Activated naive CD8-positive, alpha-beta T cell treated with anti-CD3 and anti-CD28 coated beads, Interleukin-2, amount 10 ng/mL, durations not matched to agents 7 days and 5 days (primary cell): ENCODE data around the gene CERCAM. TPM values are rescaled to one million over a fixed set of nuclear protein-coding genes. Genes with fewer than 3 reads are reported as not detected.

Experiments used
- ATAC-seq: fragments of 150-1000 bp; cut with Tn5 transposase; one replicate; pipeline ENCODE4 v1.10.0; 2021; ENCODE audit warnings: low read depth, moderate library complexity
- POLR2A ChIA-PET: fragments of 350-600 bp; sonication (Branson Sonifier 250); formaldehyde crosslinking; loops from one replicate; lab custom pipeline; 2021; ENCODE audit warnings: antibody characterized with exemption; lab: Charles Lee
- DNase-seq: peaks from one replicate; pipeline ENCODE4 v3.0.0; 2021
- H3K27ac Mint-ChIP-seq: one replicate; pipeline ENCODE4 v1.8.0; 2022; ENCODE audit warnings: mild to moderate bottlenecking, mixed read lengths
- H3K27me3 Mint-ChIP-seq: one replicate; pipeline ENCODE4 v1.8.0; 2022; ENCODE audit warnings: mild to moderate bottlenecking, moderate library complexity, mixed read lengths
- H3K36me3 Mint-ChIP-seq: one replicate; pipeline ENCODE4 v1.8.0; 2021; ENCODE audit warnings: mild to moderate bottlenecking, mixed read lengths
- H3K4me1 Mint-ChIP-seq: one replicate; pipeline ENCODE4 v1.8.0; 2021; ENCODE audit warnings: mixed read lengths
- H3K4me3 Mint-ChIP-seq: one replicate; pipeline ENCODE4 v1.8.0; 2022; ENCODE audit warnings: mild to moderate bottlenecking, moderate library complexity, mixed read lengths
- H3K9me3 Mint-ChIP-seq: one replicate; pipeline ENCODE4 v1.8.0; 2021; ENCODE audit warnings: mixed read lengths
- total RNA-seq, 2 experiments: library from RNA; stranded (reverse); gene quantifications; one replicate each; pipeline ENCODE4 v1.2.3, GENCODE V29; 2021

The CERCAM gene
- total RNA-seq, 2 experiments from 2014 or later = 3.5 to 3.7 TPM

DNA sequence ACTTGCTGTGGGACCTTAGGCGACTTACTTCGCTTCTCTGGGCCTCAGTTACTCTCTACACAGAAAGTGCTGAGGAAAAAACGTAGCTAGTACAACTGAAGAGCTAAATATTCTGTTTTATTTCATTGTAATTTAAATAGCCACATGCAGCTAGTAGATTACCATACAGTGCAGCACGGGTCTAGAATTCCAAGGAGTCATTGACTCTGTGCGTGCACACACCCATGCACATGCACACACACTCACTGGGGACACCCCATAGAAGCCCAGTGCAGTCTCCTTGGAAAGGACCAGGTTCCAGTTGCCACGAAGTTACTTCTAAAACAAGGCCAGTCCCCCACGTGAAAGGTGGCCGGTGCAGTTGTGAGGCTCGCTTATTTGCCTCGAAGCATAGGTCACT, 32.5 kb upstream of the CERCAM start:
- no peak for ATAC-seq
- Mint-ChIP-seq H3K27me3 (no peaks in the 10 kb centered on the region), H3K4me3 (no peak overlapping the region), H3K27ac (no peak overlapping the region), H3K4me1 (peaks cover 3% of the 10 kb centered on the region), H3K9me3 (no peaks in the 10 kb centered on the region), H3K36me3 (no peaks in the 10 kb centered on the region)
- POLR2A ChIA-PET = no interaction called here
- no peak for DNase-seq

DNA sequence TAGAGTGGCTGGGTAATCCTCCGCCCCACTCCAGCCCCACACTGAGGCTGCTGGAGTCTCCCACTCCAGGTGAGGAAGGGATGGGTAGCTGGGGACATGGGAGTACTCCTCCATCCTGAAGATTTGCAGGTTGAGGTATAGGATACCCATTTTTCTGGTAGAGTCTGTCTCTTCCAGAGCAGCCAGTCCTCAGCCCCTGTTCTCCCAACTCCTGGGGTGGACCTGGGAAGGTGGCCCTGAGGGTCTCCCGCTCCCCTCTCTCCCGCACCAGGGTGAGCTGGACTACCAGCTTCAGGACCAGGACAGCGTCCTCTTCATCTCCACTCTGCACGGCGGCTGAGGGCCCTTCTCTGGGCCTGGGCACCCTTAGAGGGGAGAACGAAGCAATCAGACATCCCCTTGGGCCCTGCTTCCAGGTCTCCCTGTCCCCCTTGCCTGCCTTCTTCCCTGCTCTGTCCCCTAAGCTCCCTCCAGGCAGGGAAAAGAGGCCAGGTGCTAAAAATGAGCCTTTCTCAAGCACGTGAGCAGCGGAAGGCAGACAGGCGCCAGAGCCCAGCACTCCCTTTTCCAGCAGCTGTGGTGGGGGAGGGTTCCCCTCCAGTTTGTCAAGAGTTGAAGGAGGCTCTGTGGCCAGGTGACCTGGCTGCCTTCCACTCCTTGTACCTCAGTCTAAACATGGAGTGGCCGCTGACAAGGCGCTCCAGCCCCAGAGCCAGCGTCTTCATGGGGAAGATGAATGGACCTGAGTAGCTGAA, 31.1 kb upstream of the CERCAM start:
- H3K27ac Mint-ChIP-seq = no peak overlapping the region
- H3K36me3 Mint-ChIP-seq = no peaks in the 10 kb centered on the region
- POLR2A ChIA-PET = no interaction called here
- H3K4me3 Mint-ChIP-seq = no peak overlapping the region
- DNase-seq (no peak), ATAC-seq (no peak)
- H3K4me1 Mint-ChIP-seq = no peaks in the 10 kb centered on the region
- H3K9me3 Mint-ChIP-seq = no peaks in the 10 kb centered on the region
- H3K27me3 Mint-ChIP-seq = no peaks in the 10 kb centered on the region

DNA sequence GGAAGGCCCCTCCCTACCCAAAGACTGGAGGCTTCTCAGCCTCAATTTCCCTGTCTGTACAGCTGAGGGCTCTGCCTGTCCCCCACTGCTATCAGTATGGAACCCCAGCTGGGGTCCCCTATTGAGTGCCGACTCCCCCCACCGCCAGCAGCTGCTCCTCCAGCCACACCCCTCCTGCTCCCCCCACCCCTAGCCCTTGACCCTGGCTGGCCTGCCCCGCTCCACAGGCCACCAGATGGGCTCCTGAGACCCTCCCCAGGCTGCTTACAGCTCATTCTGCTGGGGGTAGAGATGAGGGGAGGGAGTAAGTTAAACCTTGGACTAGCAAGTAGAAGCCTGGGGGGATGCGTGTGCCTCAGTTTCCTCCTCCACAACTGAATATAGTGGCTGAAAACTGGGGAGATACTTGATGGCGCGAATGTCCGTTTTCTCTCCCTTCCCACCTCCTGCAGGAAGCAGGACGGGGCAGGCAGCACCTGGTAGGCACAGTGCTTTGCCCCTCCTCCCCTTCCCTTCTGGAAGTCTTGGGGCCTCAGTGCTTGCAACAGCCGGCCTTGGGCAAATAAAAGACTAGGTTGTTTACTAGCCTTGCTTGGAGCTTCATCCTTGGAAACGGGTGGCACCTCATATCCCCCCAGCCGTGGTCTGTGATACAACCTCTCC, 30.4 kb upstream of the CERCAM start:
- ATAC-seq (no peak), DNase-seq (no peak)
- H3K27me3 Mint-ChIP-seq = no peaks in the 10 kb centered on the region
- no peaks in the 10 kb centered on the region for H3K36me3 Mint-ChIP-seq
- no peak overlapping the region for H3K27ac Mint-ChIP-seq
- H3K4me3 Mint-ChIP-seq = no peak overlapping the region
- POLR2A ChIA-PET = no interaction called here
- no peaks in the 10 kb centered on the region for H3K9me3 Mint-ChIP-seq
- no peaks in the 10 kb centered on the region for H3K4me1 Mint-ChIP-seq

DNA sequence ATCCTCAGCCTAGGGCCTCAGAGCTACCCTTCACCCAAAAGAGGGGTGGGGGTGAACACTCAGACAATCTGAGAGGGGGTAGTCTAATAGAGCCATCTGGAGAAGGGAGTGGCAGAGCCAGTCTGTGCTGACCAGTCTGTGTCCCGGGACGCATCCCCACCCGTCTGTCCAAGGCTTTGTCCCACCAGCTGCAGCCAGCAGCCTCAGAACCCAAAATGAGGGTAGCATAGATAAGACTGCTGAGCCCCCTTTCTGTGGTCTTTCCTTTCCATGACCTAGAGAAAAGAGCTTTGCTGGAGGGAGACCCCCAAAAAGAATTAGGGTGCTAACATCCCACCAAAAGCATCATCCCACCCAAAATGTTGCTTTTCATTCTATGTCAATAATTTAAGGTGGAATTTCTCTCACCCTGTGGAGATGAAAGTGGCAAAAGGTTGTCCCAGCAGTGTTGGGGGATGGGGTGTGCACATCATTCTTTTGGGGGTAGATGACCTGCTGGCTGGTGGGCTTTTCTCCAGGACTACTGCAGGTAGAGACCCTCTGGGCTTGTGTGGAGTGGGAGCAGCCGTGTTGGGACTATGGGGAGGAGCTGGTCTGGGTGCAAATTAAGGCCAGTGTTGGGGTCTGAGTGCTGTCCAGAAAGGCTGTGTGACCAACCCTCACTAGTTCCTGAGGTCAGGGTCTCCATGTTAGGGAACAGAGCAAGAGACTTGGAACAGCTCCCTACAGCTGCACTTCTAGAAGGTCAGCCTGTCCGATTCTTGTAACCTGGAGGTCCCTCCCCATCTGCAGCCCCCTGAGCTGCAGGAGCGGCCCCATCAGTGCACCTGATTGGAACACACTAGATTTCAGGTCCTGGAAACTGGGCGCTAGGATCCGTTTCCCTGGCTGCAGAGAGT, 29.6 kb upstream of the CERCAM start:
- Mint-ChIP-seq H3K9me3 (no peaks in the 10 kb centered on the region), H3K36me3 (no peaks in the 10 kb centered on the region), H3K27ac (no peak overlapping the region), H3K4me3 (no peak overlapping the region), H3K27me3 (peaks cover 3% of the 10 kb centered on the region), H3K4me1 (no peaks in the 10 kb centered on the region)
- DNase-seq (no peak), ATAC-seq (no peak)
- POLR2A ChIA-PET = interaction anchor here (0.6 kb wide), 1 partner anchor 22 kb away, joined by 8 read pairs; no protein-coding TSS in a partner anchor

DNA sequence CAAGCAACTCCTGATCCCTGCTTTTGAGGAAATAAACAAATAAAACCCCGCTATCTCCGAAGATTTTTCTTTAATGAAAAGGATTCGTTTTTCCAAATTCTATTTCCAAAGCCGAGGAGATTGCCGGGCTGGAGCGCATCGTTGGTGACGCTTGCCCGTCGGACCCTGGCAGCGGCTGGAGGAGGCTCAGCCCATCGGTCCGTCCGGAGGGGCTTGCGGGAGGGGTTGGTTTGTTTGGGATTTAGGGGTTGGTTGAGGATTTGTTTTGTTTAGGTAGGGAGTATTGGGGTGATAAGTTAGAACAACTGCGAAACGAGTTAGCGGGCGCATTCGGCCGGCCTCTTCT, 28.7 kb upstream of the CERCAM start:
- DNase-seq (no peak), ATAC-seq (no peak)
- no peak overlapping the region for H3K27ac Mint-ChIP-seq
- H3K4me3 Mint-ChIP-seq = no peak overlapping the region
- H3K9me3 Mint-ChIP-seq = no peaks in the 10 kb centered on the region
- H3K4me1 Mint-ChIP-seq = peaks cover 2% of the 10 kb centered on the region
- peaks cover 10% of the 10 kb centered on the region for H3K27me3 Mint-ChIP-seq
- no peaks in the 10 kb centered on the region for H3K36me3 Mint-ChIP-seq
- POLR2A ChIA-PET = interaction anchor here (0.6 kb wide), 1 partner anchor 21 kb away, joined by 8 read pairs; no protein-coding TSS in a partner anchor

DNA sequence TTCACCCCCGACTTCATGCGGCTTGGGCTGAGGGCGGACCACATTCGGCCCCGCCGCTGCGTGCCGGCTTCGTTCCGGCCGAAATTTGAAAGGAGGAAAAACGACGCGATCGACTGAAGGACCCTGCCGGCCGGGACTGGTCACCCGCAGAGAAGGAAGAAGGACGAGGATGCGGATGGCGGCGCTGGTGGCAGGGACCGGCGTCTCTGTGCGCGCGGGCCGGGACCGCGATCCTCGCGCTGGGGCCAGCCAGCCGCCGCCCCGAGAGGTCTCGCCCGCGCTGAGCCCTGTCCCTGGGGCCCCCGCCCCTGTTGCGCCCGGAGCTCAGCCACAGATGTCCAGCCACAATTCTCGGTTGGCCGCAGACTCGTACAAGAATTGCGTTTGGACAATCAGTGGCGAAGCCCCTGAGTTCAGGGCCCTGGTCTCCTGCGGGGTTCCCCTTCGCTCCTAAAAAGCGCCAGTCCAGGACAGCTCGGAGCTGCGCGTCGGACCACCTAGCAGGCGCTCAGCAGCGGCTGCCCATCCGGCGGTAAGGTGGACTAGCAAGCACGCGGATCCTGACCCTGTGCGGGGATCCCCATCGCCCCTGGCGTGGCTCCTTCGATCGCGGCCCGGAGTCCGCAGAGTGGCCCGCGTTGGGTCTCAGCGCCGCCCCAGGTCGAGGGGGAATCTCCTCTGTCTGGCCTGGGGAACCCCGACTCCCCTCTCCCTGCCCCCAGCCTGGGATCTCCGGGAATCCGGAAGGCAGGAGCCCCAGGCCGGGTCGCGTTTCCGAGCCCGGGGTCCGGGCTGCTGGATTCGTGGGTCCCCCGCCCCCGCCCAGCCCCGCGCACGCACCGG, 28.1 kb upstream of the CERCAM start:
- POLR2A ChIA-PET = no interaction called here
- no peak for DNase-seq
- Mint-ChIP-seq H3K4me3 (no peak overlapping the region), H3K9me3 (no peaks in the 10 kb centered on the region), H3K4me1 (peaks cover 3% of the 10 kb centered on the region), H3K36me3 (no peaks in the 10 kb centered on the region), H3K27ac (no peak overlapping the region), H3K27me3 (peaks cover 16% of the 10 kb centered on the region)
- no peak for ATAC-seq

DNA sequence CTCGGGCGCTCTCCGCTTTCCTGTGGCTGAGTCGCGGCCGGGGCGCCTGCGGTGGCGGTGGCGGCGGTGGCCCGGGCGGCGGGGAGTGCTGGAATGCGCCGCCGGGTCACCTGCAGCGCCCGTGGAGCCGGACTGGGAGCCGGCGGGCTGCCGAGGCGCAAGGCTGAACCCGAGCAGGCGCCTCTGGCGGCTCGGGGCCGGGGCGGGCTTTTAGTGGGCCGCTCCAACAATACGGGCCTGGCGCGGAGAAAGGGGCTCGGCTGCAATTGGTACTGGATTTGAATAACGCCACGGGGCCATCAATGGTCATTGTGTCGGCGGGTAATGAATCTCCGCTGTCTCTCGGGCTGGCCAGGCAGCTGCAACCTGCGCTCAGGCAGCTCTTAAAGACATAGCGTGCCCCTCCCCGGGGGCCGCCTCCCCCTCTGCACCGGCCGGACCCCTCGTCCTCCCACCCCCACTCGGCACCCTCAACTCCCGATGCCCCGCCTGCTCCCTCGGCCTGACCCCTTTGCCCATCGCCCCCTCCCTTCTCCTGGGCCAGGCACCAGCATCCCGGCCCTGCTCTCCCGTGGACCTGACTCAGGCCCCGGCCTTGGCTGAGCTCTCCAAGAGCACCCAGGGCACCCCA, 27.4 kb upstream of the CERCAM start:
- H3K27ac Mint-ChIP-seq = no peak overlapping the region
- POLR2A ChIA-PET = no interaction called here

DNA sequence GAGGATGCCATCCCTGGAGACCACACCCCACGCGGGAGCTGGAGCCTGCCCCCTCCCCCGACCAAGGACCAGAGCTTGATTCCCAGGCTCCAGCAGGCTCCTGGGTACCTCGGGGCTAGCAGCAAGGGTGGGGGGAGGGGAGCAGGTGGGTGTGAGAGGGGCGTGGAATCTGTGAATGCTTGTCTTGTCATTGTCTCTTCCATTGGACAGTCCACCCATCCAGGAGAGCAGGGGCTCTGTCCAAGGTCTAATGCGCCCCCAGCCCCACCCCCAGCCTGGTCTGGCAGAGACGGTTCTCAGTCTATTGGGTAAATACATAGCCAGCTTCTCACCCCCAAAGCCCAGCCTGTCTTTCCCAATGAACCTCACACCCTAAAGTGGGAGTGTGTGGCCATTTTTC, 26.7 kb upstream of the CERCAM start:
- Mint-ChIP-seq H3K9me3 (no peaks in the 10 kb centered on the region), H3K36me3 (no peaks in the 10 kb centered on the region), H3K27ac (no peak overlapping the region), H3K27me3 (peaks cover 19% of the 10 kb centered on the region), H3K4me1 (peaks cover 3% of the 10 kb centered on the region), H3K4me3 (no peak overlapping the region)
- DNase-seq (no peak), ATAC-seq (no peak)
- POLR2A ChIA-PET = no interaction called here

More for the DNA sequence above, 27.4 kb upstream of the CERCAM start:
- ATAC-seq (no peak), DNase-seq (no peak)
- H3K27me3 Mint-ChIP-seq = peaks cover 19% of the 10 kb centered on the region
- no peaks in the 10 kb centered on the region for H3K36me3 Mint-ChIP-seq
- H3K9me3 Mint-ChIP-seq = no peaks in the 10 kb centered on the region
- no peak overlapping the region for H3K4me3 Mint-ChIP-seq
- peaks cover 3% of the 10 kb centered on the region for H3K4me1 Mint-ChIP-seq

DNA sequence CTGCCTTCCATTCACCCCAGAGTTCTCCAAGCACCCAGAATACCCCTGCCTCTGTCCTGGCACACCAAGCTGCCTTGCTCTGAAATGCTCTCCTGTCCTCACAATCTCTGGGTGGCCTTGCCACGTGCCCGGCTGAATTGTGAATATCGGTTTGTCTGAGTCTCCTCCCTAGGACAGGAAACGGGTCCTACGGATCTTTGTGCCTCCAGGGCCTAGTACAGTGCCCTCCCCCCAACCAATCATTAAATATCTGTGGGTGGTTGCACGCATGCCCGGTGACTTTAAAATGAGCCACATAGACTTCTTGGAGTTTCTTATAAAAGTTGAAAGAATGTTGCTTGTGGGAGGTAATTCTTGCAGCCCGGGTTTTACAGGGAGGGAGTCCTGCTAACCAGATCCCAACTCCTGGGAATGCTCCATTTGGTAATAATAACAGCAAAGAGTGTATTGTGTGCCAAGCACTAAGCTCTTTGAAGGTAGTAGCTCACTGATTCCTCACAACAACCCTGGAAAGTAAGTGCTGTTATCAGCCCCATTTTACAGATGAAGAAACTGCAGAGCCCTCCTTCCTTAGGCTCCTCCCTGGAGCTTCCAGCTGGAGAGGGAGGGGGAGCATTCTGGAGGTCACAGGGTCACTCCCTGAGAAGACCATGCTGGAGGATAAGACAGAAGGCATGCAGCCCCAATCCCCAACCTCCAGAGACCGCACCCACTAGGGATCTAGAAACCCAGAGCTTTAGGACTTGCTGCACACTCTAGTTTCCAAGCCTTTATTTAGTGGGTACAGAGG, 26.1 kb upstream of the CERCAM start:
- Mint-ChIP-seq H3K4me1 (peaks cover 3% of the 10 kb centered on the region), H3K36me3 (no peaks in the 10 kb centered on the region), H3K4me3 (no peak overlapping the region), H3K9me3 (no peaks in the 10 kb centered on the region), H3K27me3 (peaks cover 21% of the 10 kb centered on the region), H3K27ac (no peak overlapping the region)
- DNase-seq = no peak
- POLR2A ChIA-PET = no interaction called here
- ATAC-seq = no peak

DNA sequence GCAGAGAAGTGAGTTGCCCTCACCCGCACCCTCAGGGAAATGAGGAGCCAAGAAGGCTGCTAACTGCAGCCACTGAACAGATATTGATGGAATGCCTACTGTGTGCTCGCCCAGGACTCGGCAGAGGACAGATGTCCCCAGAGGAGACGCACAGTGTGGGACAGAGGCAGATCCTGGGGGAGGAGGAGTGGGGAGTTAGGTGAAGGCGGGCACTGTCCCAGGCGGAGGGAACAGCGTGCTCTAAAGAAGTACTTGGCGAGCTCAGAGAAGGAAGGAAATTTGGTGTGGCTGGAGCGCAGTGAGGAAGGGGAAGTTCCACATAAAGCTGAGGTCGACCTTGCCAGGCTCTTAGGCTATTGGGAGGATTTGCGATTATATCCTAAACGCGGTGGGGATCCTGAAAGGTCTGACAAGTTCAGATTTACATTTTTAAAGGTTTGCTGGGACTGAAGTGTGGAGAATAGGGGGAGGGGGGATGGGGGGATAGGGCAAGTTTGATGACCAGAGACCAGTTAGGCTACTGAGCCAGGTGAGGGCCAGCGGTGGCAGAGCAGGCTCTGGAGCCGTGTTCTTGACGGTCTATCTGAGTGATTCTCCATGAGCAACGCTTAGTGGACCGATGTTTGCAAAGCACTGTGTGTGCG, 23.6 kb upstream of the CERCAM start:
- Mint-ChIP-seq H3K36me3 (no peaks in the 10 kb centered on the region), H3K27me3 (peaks cover 28% of the 10 kb centered on the region), H3K9me3 (no peaks in the 10 kb centered on the region), H3K27ac (no peak overlapping the region), H3K4me1 (peaks cover 3% of the 10 kb centered on the region), H3K4me3 (no peak overlapping the region)
- DNase-seq (no peak), ATAC-seq (no peak)
- POLR2A ChIA-PET = interaction anchor here (0.7 to 1.3 kb wide), 3 partner anchors 13 to 492 kb away, joined by 3 to 4 read pairs (median 4); no protein-coding TSS in a partner anchor

DNA sequence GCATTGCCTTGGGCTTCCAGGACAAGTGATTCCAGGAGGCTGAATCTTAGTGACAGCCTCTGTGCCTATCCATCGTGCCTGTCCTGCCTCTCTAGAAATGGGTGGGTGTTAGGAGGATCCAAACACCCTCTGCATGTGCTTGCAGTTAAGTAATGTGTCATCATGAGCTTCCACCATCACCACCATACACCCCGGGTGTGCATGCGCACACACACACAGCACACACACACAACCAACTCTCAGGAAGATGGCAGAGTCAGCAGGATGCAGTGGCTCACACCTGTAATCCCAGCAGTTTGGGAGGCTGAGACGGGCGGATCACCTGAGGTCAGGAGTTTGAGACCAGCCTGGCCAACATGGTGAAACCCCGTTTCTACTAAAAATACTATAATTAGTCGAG, 22.8 kb upstream of the CERCAM start:
- POLR2A ChIA-PET = no interaction called here
- H3K9me3 Mint-ChIP-seq = no peaks in the 10 kb centered on the region
- no peaks in the 10 kb centered on the region for H3K36me3 Mint-ChIP-seq
- H3K4me3 Mint-ChIP-seq = no peak overlapping the region
- DNase-seq = no peak
- H3K27ac Mint-ChIP-seq = no peak overlapping the region
- ATAC-seq = no peak
- H3K27me3 Mint-ChIP-seq = peaks cover 29% of the 10 kb centered on the region
- peaks cover 3% of the 10 kb centered on the region for H3K4me1 Mint-ChIP-seq
